ENCODE data around the gene MGAT1. TPM values are rescaled to one million over a fixed set of nuclear protein-coding genes. Genes with fewer than 3 reads are reported as not detected.
A peak's percentile ranks its signal among the peaks of the same experiment; 100 is the strongest.
"Not testable (repeated sequence)": the region's sequence is repeated elsewhere in the genome, so short reads cannot be mapped to it uniquely, and the experiment has no call there.

MGAT1 gene
- polyA plus RNA-seq, 3 donors from 2014 or later: 220 to 241 (median 238) TPM

GRCh38 chr5:180784497-180785097 is 18.0 kb downstream of the MGAT1 start:
- Mint-ChIP-seq H3K4me3 (no peak overlapping the region), H3K36me3 (no peaks in the 10 kb centered on the region), H3K9me3 (no peaks in the 10 kb centered on the region), H3K27ac (peak overlapping the region in 4 of 6 donors; percentile 16 to 66 (median 20)), H3K4me1 (peaks cover 27 to 47% of the 10 kb centered on the region in 2 donors), H3K27me3 (ENCODE audit: low read depth in 3 of 3) (peaks cover 0 to 3% (median 2%) of the 10 kb centered on the region in 3 donors)
- peak; percentile 58 to 74 (median 61) for DNase-seq

- DNase-seq: no peak
- Mint-ChIP-seq H3K9me3 (no peaks in the 10 kb centered on the region), H3K4me1 (peaks cover 27 to 47% of the 10 kb centered on the region in 2 donors), H3K27me3 (ENCODE audit: low read depth in 3 of 3) (peaks cover 0 to 2% (median 0%) of the 10 kb centered on the region in 3 donors), H3K4me3 (no peak overlapping the region), H3K27ac (peak overlapping the region in 4 of 6 donors; percentile 7 to 70 (median 40)), H3K36me3 (no peaks in the 10 kb centered on the region)
Measured at GRCh38 chr5:180783340-180784052, 19.1 kb downstream of the MGAT1 start.

GRCh38 chr5:180782748-180783147 is 19.9 kb downstream of the MGAT1 start:
- H3K4me3 Mint-ChIP-seq: no peak overlapping the region

GRCh38 chr5:180781900-180782326 is 20.7 kb downstream of the MGAT1 start:
- H3K27me3 Mint-ChIP-seq (ENCODE audit: low read depth in 3 of 3); H3K4me3 Mint-ChIP-seq; H3K36me3 Mint-ChIP-seq; DNase-seq; H3K9me3 Mint-ChIP-seq: not testable (repeated sequence)
- peaks cover 21 to 31% of the 10 kb centered on the region in 2 donors for H3K4me1 Mint-ChIP-seq
- peak overlapping the region in 2 of 6 donors; percentile 48 to 65 for H3K27ac Mint-ChIP-seq

More at GRCh38 chr5:180782748-180783147, 19.9 kb downstream of the MGAT1 start:
- Mint-ChIP-seq H3K27me3 (ENCODE audit: low read depth in 3 of 3) (no peaks in the 10 kb centered on the region), H3K4me1 (peaks cover 27 to 39% of the 10 kb centered on the region in 2 donors), H3K27ac (peak overlapping the region in 5 of 6 donors; percentile 8 to 60 (median 40)), H3K36me3 (no peaks in the 10 kb centered on the region), H3K9me3 (no peaks in the 10 kb centered on the region)
- DNase-seq: no peak

- H3K4me1 Mint-ChIP-seq: peaks cover 5 to 13% of the 10 kb centered on the region in 2 donors
- no peaks in the 10 kb centered on the region for H3K36me3 Mint-ChIP-seq
- peak overlapping the region in 2 of 6 donors; percentile 7 to 59 for H3K27ac Mint-ChIP-seq
- no peak overlapping the region for H3K4me3 Mint-ChIP-seq
- no peak for DNase-seq
- H3K9me3 Mint-ChIP-seq: no peaks in the 10 kb centered on the region
- H3K27me3 Mint-ChIP-seq (ENCODE audit: low read depth in 3 of 3): peaks cover 0 to 2% (median 0%) of the 10 kb centered on the region in 3 donors
Measured at GRCh38 chr5:180779985-180780610, 22.5 kb downstream of the MGAT1 start.

GRCh38 chr5:180777475-180777874 is 25.1 kb downstream of the MGAT1 start:
- Mint-ChIP-seq H3K36me3 (no peaks in the 10 kb centered on the region), H3K4me3 (no peak overlapping the region), H3K4me1 (no peaks in the 10 kb centered on the region), H3K9me3 (peaks cover 0 to 5% (median 0%) of the 10 kb centered on the region in 6 donors), H3K27me3 (ENCODE audit: low read depth in 3 of 3) (peaks cover 0 to 3% (median 0%) of the 10 kb centered on the region in 3 donors), H3K27ac (no peak overlapping the region)
- DNase-seq: no peak

GRCh38 chr5:180776376-180776775 is 26.2 kb downstream of the MGAT1 start:
- DNase-seq: no peak
- Mint-ChIP-seq H3K27ac (no peak overlapping the region), H3K4me3 (no peak overlapping the region), H3K4me1 (no peaks in the 10 kb centered on the region), H3K27me3 (ENCODE audit: low read depth in 3 of 3) (peaks cover 0 to 6% (median 4%) of the 10 kb centered on the region in 3 donors), H3K36me3 (peaks cover 0 to 4% (median 0%) of the 10 kb centered on the region in 3 donors), H3K9me3 (peaks cover 0 to 8% (median 5%) of the 10 kb centered on the region in 6 donors)

GRCh38 chr5:180775624-180776023 is 27.0 kb downstream of the MGAT1 start:
- peaks cover 0 to 6% (median 4%) of the 10 kb centered on the region in 3 donors for H3K27me3 Mint-ChIP-seq (ENCODE audit: low read depth in 3 of 3)
- no peaks in the 10 kb centered on the region for H3K4me1 Mint-ChIP-seq
- no peak overlapping the region for H3K4me3 Mint-ChIP-seq
- H3K27ac Mint-ChIP-seq: no peak overlapping the region
- peaks cover 0 to 8% (median 5%) of the 10 kb centered on the region in 6 donors for H3K9me3 Mint-ChIP-seq
- no peak for DNase-seq
- H3K36me3 Mint-ChIP-seq: peaks cover 0 to 4% (median 0%) of the 10 kb centered on the region in 3 donors

GRCh38 chr5:180771839-180772238 is 30.8 kb downstream of the MGAT1 start:
- no peak overlapping the region for H3K4me3 Mint-ChIP-seq
- peaks cover 5 to 10% (median 6%) of the 10 kb centered on the region in 3 donors for H3K27me3 Mint-ChIP-seq (ENCODE audit: low read depth in 3 of 3)
- no peak overlapping the region for H3K27ac Mint-ChIP-seq
- H3K36me3 Mint-ChIP-seq: peaks cover 0 to 4% (median 3%) of the 10 kb centered on the region in 3 donors
- H3K4me1 Mint-ChIP-seq: no peaks in the 10 kb centered on the region
- H3K9me3 Mint-ChIP-seq: peaks cover 0 to 8% (median 5%) of the 10 kb centered on the region in 6 donors
- no peak for DNase-seq

- H3K4me1 Mint-ChIP-seq: no peaks in the 10 kb centered on the region
- peaks cover 5 to 14% (median 9%) of the 10 kb centered on the region in 3 donors for H3K27me3 Mint-ChIP-seq (ENCODE audit: low read depth in 3 of 3)
- DNase-seq: no peak
- H3K36me3 Mint-ChIP-seq: peaks cover 0 to 4% (median 3%) of the 10 kb centered on the region in 3 donors
- H3K9me3 Mint-ChIP-seq: peaks cover 0 to 12% (median 5%) of the 10 kb centered on the region in 6 donors
- no peak overlapping the region for H3K4me3 Mint-ChIP-seq
- no peak overlapping the region for H3K27ac Mint-ChIP-seq
Measured at GRCh38 chr5:180769821-180770220, 32.8 kb downstream of the MGAT1 start.

GRCh38 chr5:180755601-180756000 is 47.0 kb downstream of the MGAT1 start:
- peaks cover 0 to 6% (median 0%) of the 10 kb centered on the region in 3 donors for H3K36me3 Mint-ChIP-seq
- no peak for DNase-seq
- peaks cover 1 to 6% (median 2%) of the 10 kb centered on the region in 3 donors for H3K27me3 Mint-ChIP-seq (ENCODE audit: low read depth in 3 of 3)
- peaks cover 4 to 24% (median 8%) of the 10 kb centered on the region in 6 donors for H3K9me3 Mint-ChIP-seq
- no peak overlapping the region for H3K27ac Mint-ChIP-seq
- H3K4me3 Mint-ChIP-seq: no peak overlapping the region
- no peaks in the 10 kb centered on the region for H3K4me1 Mint-ChIP-seq

- Mint-ChIP-seq H3K27me3 (ENCODE audit: low read depth in 3 of 3) (peaks cover 1 to 7% (median 3%) of the 10 kb centered on the region in 3 donors), H3K27ac (no peak overlapping the region), H3K36me3 (peaks cover 0 to 3% (median 0%) of the 10 kb centered on the region in 3 donors), H3K9me3 (peaks cover 0 to 1% (median 0%) of the 10 kb centered on the region in 6 donors), H3K4me3 (no peak overlapping the region), H3K4me1 (no peaks in the 10 kb centered on the region)
- no peak for DNase-seq
Measured at GRCh38 chr5:180744253-180744652, 58.4 kb downstream of the MGAT1 start.

- H3K4me1 Mint-ChIP-seq: no peaks in the 10 kb centered on the region
- no peak overlapping the region for H3K27ac Mint-ChIP-seq
- peaks cover 1 to 8% (median 5%) of the 10 kb centered on the region in 3 donors for H3K27me3 Mint-ChIP-seq (ENCODE audit: low read depth in 3 of 3)
- no peak overlapping the region for H3K4me3 Mint-ChIP-seq
- peaks cover 0 to 3% (median 0%) of the 10 kb centered on the region in 3 donors for H3K36me3 Mint-ChIP-seq
- DNase-seq: no peak
- peaks cover 0 to 1% (median 0%) of the 10 kb centered on the region in 6 donors for H3K9me3 Mint-ChIP-seq
Measured at GRCh38 chr5:180742727-180743126, 59.9 kb downstream of the MGAT1 start.

GRCh38 chr5:180740953-180741352 is 61.7 kb downstream of the MGAT1 start:
- DNase-seq; H3K36me3 Mint-ChIP-seq; H3K27me3 Mint-ChIP-seq (ENCODE audit: low read depth in 3 of 3); H3K9me3 Mint-ChIP-seq; H3K4me3 Mint-ChIP-seq; H3K27ac Mint-ChIP-seq; H3K4me1 Mint-ChIP-seq: not testable (repeated sequence)

All from immature natural killer cell (primary cell).